Endothelial cell of umbilical vein (primary cell): Measurements from ENCODE around the gene UFSP2.

Source experiments
- EZH2 ChIP-seq: IDR thresholded peaks from 2 replicates; pipeline ENCODE4 v1.6.1; 2012; ENCODE audit warnings: borderline replicate concordance, low read depth, mild to moderate bottlenecking, moderate library complexity, low read length, inconsistent platforms; ENCODE audit not compliant: severe bottlenecking
- JUN ChIP-seq: IDR thresholded peaks from 2 replicates; pipeline ENCODE4 v1.6.1; 2011; ENCODE audit warnings: borderline replicate concordance, low read depth; ENCODE audit not compliant: insufficient read length, insufficient read depth
- MYC ChIP-seq: IDR thresholded peaks from one replicate; pipeline ENCODE4 v1.6.1; 2011; ENCODE audit warnings: mild to moderate bottlenecking, low read depth, low read length
- POLR2A ChIP-seq: IDR thresholded peaks from 2 replicates; pipeline ENCODE4 v1.6.1; 2012; ENCODE audit warnings: low read depth, mild to moderate bottlenecking, control low read depth, low read length
- POLR2AphosphoS5 ChIP-seq: IDR thresholded peaks from 2 replicates; pipeline ENCODE4 v1.6.1; 2012; ENCODE audit warnings: low read depth, mild to moderate bottlenecking, control low read depth, low read length, moderate library complexity; ENCODE audit not compliant: insufficient read depth
- TF ChIP-seq, protein P1 (sequence below), 2 donors: IDR thresholded peaks; 1 replicate in 1 of 2; 2 replicates in 1 of 2; pipeline ENCODE4 v1.5.1; 2011; ENCODE audit warnings: low read length in 2 of 2, mild to moderate bottlenecking in 2 of 2, moderate library complexity in 2 of 2, control low read depth in 1 of 2, inconsistent platforms in 1 of 2, low read depth in 1 of 2; ENCODE audit not compliant: insufficient read depth in 1 of 2; ENCODE audit errors: extremely low read depth in 1 of 2

- no peak for TF ChIP-seq POLR2A
- TF ChIP-seq, protein P1, sequence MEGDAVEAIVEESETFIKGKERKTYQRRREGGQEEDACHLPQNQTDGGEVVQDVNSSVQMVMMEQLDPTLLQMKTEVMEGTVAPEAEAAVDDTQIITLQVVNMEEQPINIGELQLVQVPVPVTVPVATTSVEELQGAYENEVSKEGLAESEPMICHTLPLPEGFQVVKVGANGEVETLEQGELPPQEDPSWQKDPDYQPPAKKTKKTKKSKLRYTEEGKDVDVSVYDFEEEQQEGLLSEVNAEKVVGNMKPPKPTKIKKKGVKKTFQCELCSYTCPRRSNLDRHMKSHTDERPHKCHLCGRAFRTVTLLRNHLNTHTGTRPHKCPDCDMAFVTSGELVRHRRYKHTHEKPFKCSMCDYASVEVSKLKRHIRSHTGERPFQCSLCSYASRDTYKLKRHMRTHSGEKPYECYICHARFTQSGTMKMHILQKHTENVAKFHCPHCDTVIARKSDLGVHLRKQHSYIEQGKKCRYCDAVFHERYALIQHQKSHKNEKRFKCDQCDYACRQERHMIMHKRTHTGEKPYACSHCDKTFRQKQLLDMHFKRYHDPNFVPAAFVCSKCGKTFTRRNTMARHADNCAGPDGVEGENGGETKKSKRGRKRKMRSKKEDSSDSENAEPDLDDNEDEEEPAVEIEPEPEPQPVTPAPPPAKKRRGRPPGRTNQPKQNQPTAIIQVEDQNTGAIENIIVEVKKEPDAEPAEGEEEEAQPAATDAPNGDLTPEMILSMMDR (IDR thresholded peaks at IDR 0.05; ENCODE audit: extremely low read depth in 1 of 2, insufficient read depth in 1 of 2, low read depth in 1 of 2, low read length in 2 of 2), result no peak
- no peak for TF ChIP-seq POLR2AphosphoS5
- TF ChIP-seq EZH2, result no peak
- no peak for TF ChIP-seq JUN
- no peak for TF ChIP-seq MYC
Observed at GRCh38 chr4:185390941-185391340, 34.8 kb downstream of the UFSP2 start.
